ENCODE measurements around the gene APP.

APP gene

DNA sequence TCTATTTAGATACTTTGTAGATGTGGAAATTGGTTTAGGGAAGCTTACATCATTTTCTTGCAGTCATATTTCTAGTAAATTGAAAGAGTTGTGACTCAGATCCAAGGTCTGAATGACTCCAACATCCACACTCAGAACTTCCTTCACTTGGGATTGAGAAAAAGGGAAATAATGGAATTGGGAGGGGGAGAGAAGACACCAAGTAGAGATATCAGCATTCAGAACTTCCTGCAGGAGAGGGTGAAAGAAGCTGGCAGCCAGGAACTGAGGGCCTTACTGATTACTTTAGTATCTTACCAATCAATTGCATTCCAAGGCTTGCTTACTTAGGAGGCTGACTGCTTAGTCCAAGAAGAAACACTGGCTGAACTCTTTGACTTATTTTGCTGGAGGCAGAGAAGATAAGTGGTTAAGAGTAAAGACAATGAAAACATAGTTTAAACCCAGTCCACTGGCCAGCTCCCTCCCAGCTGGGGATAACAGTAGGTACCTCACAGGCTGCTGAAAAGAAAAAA, 21.7 kb downstream of the APP start:
- no peak for DNase-seq (ENCODE audit: insufficient read length, low spot score)
- TF ChIP-seq, protein P1, sequence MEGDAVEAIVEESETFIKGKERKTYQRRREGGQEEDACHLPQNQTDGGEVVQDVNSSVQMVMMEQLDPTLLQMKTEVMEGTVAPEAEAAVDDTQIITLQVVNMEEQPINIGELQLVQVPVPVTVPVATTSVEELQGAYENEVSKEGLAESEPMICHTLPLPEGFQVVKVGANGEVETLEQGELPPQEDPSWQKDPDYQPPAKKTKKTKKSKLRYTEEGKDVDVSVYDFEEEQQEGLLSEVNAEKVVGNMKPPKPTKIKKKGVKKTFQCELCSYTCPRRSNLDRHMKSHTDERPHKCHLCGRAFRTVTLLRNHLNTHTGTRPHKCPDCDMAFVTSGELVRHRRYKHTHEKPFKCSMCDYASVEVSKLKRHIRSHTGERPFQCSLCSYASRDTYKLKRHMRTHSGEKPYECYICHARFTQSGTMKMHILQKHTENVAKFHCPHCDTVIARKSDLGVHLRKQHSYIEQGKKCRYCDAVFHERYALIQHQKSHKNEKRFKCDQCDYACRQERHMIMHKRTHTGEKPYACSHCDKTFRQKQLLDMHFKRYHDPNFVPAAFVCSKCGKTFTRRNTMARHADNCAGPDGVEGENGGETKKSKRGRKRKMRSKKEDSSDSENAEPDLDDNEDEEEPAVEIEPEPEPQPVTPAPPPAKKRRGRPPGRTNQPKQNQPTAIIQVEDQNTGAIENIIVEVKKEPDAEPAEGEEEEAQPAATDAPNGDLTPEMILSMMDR (IDR thresholded peaks at IDR 0.05; ENCODE audit: insufficient read depth, missing control alignments): no peak
- FAIRE-seq: no peak

DNA sequence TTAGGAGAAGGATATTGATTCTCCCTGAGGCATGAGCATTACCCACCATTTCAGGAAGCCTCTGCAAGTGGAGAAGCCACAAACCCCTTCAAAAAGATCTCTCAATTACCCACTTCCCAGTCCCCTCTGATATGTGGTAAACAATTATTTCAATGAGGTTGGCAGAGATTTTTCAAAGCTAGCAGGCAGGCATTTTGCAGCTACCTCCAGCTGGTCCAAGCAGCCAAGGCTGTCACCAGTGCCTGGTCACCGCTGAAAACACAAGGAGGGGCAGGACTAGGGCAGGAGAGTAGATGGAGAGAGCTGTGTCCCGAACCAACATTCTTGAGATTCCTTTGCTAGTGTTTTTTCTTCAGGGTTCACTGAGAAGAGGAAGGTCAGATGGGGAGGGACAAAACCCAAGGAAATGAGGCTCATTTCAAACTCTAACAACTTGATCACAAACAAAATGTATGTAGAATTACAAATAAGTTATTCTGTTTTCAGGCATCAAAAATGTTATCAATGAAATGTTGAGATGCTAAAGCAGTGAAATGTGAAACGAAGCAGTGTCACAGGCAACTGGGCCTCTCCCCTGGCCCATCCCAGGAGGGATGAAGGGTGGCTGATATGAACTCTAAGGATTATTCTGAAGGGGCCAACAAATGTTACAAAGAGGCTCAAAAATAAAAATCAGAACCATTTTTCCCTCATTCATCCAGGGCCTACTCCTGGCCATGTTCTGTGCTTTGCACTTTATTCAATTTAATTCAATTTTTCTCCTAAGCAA, 22.3 kb downstream of the APP start:
- no peak for DNase-seq (ENCODE audit: insufficient read length, low spot score)
- no peak for FAIRE-seq
- TF ChIP-seq, protein P1 (IDR thresholded peaks at IDR 0.05; ENCODE audit: insufficient read depth, missing control alignments): no peak

DNA sequence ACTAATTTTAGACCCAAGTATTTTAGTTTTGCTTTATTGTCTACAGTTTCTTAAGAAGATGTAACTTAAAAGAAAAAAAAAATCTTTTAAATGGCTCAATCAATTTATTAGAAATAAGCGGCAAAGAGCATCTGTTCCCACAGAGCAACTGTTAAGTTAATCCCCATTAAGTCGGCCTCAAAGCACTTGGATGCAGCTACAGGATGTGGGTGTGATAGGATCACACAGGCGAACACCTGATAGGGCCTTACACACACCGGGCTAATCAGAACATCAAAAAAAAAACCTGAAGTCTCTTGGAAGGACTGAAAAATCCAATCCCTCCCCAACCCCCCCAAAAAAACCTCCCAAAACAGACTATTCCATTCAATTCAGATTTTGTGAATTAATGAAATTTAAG, 23.0 kb downstream of the APP start:
- DNase-seq (ENCODE audit: insufficient read length, low spot score) (peak; percentile 15), FAIRE-seq (peak; percentile 80)
- TF ChIP-seq, protein P1 (IDR thresholded peaks at IDR 0.05; ENCODE audit: insufficient read depth, missing control alignments): no peak

DNA sequence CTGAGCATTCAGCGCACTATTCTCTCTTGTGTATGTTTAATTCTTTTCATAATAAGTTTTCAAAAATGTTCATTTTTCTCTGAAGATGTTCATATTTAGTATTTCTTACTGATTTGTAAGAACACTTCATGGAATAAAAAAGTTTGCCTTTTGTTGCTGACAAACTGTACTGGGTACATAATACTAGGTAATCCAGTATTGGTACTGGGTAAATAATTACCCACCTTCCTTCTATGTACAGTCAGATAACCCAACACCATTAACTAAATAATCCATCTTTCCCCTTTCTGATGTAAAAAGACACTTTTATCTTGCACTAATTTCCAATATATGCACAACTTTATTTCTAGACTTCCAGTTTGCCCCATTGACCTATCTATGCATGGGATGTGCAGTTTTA, 23.9 kb downstream of the APP start:
- TF ChIP-seq, protein P1 (IDR thresholded peaks at IDR 0.05; ENCODE audit: insufficient read depth, missing control alignments): no peak
- no peak for DNase-seq (ENCODE audit: insufficient read length, low spot score)
- no peak for FAIRE-seq

DNA sequence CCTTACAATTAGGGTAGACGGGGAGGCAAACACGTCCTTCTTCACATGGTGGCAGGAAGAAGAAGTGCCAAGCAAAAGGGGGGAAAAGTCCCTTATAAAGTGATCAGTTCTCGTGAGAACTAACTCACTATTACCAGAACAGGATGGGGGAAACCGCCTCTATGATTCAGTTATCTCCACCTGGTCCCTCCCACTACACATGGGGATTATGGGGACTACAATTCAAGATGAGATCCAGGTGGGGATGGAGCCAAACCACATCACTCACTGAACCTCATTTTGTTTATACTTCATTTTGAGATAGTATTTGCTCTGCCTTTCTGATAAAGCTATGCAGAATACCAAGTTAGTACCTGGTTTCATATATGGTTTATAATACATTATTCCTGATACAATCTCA, 26.5 kb downstream of the APP start:
- no peak for DNase-seq (ENCODE audit: insufficient read length, low spot score)
- TF ChIP-seq, protein P1 (IDR thresholded peaks at IDR 0.05; ENCODE audit: insufficient read depth, missing control alignments): no peak
- FAIRE-seq: no peak

DNA sequence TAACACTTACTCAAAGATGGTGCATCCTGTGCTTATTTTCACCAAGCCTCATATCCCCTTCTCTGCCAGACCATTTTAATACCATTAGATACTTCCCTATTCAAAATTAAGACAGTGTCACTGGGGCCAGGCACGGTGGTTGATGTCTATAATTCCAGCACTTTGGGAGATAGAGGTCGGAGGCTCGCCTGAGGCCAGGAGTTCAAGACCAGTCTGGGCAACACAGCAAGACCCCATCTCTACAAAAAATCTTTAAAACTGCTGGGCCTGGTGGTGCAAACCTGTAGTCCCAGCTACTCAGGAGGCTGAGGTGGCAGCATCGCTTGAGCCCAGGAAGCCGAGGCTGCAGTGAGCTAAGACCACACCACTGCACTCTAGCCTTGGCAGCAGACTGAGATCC, 28.2 kb downstream of the APP start:
- DNase-seq (ENCODE audit: insufficient read length, low spot score) (no peak), FAIRE-seq (no peak)
- TF ChIP-seq, protein P1 (IDR thresholded peaks at IDR 0.05; ENCODE audit: insufficient read depth, missing control alignments): no peak

DNA sequence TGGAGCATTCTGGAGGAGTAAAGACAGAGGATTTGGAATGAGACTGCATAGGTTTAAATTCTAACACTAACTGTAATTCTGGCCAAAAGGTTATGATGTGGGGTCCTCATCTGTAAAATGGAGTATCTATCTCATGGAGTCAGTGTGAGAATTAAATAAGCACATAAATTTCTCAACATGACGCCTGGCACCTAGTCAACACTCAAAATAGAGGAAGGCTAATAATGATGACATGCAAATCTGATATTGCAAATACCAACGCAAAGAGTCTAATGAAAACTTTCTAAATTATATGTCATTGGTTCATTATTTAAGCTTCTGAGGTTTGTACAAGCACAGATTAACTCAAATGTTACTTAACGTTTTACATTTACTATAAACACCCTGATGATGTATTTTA, 29.6 kb downstream of the APP start:
- no peak for FAIRE-seq
- DNase-seq (ENCODE audit: insufficient read length, low spot score): no peak

More for the DNA sequence above, 29.6 kb downstream of the APP start:
- TF ChIP-seq, protein P1 (IDR thresholded peaks at IDR 0.05; ENCODE audit: insufficient read depth, missing control alignments): no peak

All from D721Med (cell line).